Osteoblast (primary cell): ENCODE data around the gene ARF5. TPM values are rescaled to one million over a fixed set of nuclear protein-coding genes. Genes with fewer than 3 reads are reported as not detected.

ENCODE experiments used
- DNase-seq: peaks from one replicate; pipeline ENCODE4 v3.0.0; 2011; ENCODE audit warnings: low spot score, mixed read lengths; ENCODE audit not compliant: insufficient read length; ENCODE audit errors: missing footprints
- H2AFZ ChIP-seq: 2 replicates; pipeline ENCODE4 v1.6.0; 2011; ENCODE audit warnings: mild to moderate bottlenecking, low read length
- H3K27ac ChIP-seq: 2 replicates; pipeline ENCODE4 v1.5.1; 2011; ENCODE audit warnings: mild to moderate bottlenecking, low read depth, low read length, moderate library complexity
- H3K27me3 ChIP-seq: 2 replicates; pipeline ENCODE4 v1.6.0; 2012; ENCODE audit warnings: mild to moderate bottlenecking, control low read depth, inconsistent platforms, low read length, moderate library complexity; ENCODE audit not compliant: insufficient read depth
- H3K36me3 ChIP-seq: 2 replicates; pipeline ENCODE4 v1.5.1; 2011; ENCODE audit warnings: mild to moderate bottlenecking, low read length, control low read depth, moderate library complexity; ENCODE audit not compliant: insufficient read depth
- H3K4me1 ChIP-seq: 2 replicates; pipeline ENCODE4 v1.5.1; 2011; ENCODE audit warnings: mild to moderate bottlenecking, low read length, control low read depth, moderate library complexity; ENCODE audit not compliant: insufficient read depth
- H3K4me2 ChIP-seq: 2 replicates; pipeline ENCODE4 v1.6.0; 2011; ENCODE audit warnings: mild to moderate bottlenecking, low read length; ENCODE audit not compliant: insufficient read depth
- H3K4me3 ChIP-seq: fragments of 200-600 bp; sonication (generic); 3 replicates; pipeline ENCODE4 v1.5.1; 2012; ENCODE audit warnings: mild to moderate bottlenecking, low read length, inconsistent platforms; ENCODE audit not compliant: insufficient read depth
- H3K79me2 ChIP-seq: 2 replicates; pipeline ENCODE4 v1.6.0; 2012; ENCODE audit warnings: mild to moderate bottlenecking, low read length, control low read depth, inconsistent platforms; ENCODE audit not compliant: insufficient read depth
- H3K9me3 ChIP-seq: 2 replicates; pipeline ENCODE4 v1.5.1; 2011; ENCODE audit warnings: low read depth, low read length, control low read depth
- H4K20me1 ChIP-seq: 2 replicates; pipeline ENCODE4 v1.6.0; 2012; ENCODE audit warnings: mild to moderate bottlenecking, low read length, control low read depth; ENCODE audit not compliant: insufficient read depth
- total RNA-seq: library from RNA; depleted of rRNA; stranded (reverse); fragments of >200 nt; gene quantifications from 2 replicates; pipeline ENCODE4 v1.2.3, GENCODE V29; 2012
- TF ChIP-seq, protein P1 (sequence below): IDR thresholded peaks from 2 replicates; pipeline ENCODE4 v1.5.1; 2011; ENCODE audit warnings: mild to moderate bottlenecking, low read depth, low read length, moderate library complexity; ENCODE audit errors: extremely low read depth

The ARF5 gene
- total RNA-seq, 1 donor = 147 TPM

GRCh38 chr7:127587663-127588018 lies 570 bp upstream of the ARF5 start:
- peak overlapping the region; percentile 71 for H3K27ac ChIP-seq
- peaks cover 29% of the 10 kb centered on the region for H3K4me1 ChIP-seq
- H3K27me3 ChIP-seq = no peaks in the 10 kb centered on the region
- peaks cover 20% of the 10 kb centered on the region for H3K36me3 ChIP-seq
- H3K4me3 ChIP-seq = peak overlapping the region; percentile 91
- no peaks in the 10 kb centered on the region for H3K9me3 ChIP-seq
- H3K79me2 ChIP-seq = peaks cover 43% of the 10 kb centered on the region
- TF ChIP-seq, protein P1, sequence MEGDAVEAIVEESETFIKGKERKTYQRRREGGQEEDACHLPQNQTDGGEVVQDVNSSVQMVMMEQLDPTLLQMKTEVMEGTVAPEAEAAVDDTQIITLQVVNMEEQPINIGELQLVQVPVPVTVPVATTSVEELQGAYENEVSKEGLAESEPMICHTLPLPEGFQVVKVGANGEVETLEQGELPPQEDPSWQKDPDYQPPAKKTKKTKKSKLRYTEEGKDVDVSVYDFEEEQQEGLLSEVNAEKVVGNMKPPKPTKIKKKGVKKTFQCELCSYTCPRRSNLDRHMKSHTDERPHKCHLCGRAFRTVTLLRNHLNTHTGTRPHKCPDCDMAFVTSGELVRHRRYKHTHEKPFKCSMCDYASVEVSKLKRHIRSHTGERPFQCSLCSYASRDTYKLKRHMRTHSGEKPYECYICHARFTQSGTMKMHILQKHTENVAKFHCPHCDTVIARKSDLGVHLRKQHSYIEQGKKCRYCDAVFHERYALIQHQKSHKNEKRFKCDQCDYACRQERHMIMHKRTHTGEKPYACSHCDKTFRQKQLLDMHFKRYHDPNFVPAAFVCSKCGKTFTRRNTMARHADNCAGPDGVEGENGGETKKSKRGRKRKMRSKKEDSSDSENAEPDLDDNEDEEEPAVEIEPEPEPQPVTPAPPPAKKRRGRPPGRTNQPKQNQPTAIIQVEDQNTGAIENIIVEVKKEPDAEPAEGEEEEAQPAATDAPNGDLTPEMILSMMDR = no peak
- peaks cover 35% of the 10 kb centered on the region for H4K20me1 ChIP-seq
- peak overlapping the region; percentile 89 for H2AFZ ChIP-seq
- peak overlapping the region; percentile 87 for H3K4me2 ChIP-seq
- DNase-seq = no peak

- peaks cover 30% of the 10 kb centered on the region for H3K79me2 ChIP-seq
- peak overlapping the region; percentile 85 for H3K4me2 ChIP-seq
- peaks cover 22% of the 10 kb centered on the region for H4K20me1 ChIP-seq
- no peaks in the 10 kb centered on the region for H3K27me3 ChIP-seq
- H2AFZ ChIP-seq = peak overlapping the region; percentile 94
- DNase-seq = peak; percentile 90
- H3K4me1 ChIP-seq = peaks cover 21% of the 10 kb centered on the region
- H3K9me3 ChIP-seq = no peaks in the 10 kb centered on the region
- H3K36me3 ChIP-seq = peaks cover 20% of the 10 kb centered on the region
- H3K27ac ChIP-seq = peak overlapping the region; percentile 72
- TF ChIP-seq, protein P1 = peak; percentile 47
- peak overlapping the region; percentile 91 for H3K4me3 ChIP-seq
Observed at GRCh38 chr7:127588697-127589482, 679 bp downstream of the ARF5 start.

DNA sequence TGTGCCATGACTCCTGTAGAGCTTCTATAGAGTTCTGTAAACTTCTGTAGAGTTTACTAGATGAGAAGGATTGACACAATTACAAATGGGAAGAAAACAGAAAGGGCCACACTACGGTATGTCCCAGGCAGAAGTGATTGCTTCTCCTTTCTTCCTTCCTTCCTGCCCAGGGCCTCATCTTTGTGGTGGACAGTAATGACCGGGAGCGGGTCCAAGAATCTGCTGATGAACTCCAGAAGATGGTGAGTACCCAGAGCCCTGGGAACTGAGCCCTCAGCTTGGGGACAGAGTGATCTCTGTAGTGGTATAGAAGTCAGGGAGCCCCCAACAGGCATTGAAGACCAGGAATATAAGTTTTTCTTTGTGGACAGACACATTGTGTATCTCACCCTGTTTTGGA lies 1.7 kb downstream of the ARF5 start:
- Histone ChIP-seq H3K79me2 (peaks cover 20% of the 10 kb centered on the region), H2AFZ (no peak overlapping the region), H3K27ac (no peak overlapping the region), H3K27me3 (no peaks in the 10 kb centered on the region), H3K4me2 (peak overlapping the region; percentile 85), H4K20me1 (peaks cover 15% of the 10 kb centered on the region), H3K9me3 (no peaks in the 10 kb centered on the region), H3K4me3 (peak overlapping the region; percentile 91), H3K4me1 (peaks cover 12% of the 10 kb centered on the region), H3K36me3 (peaks cover 20% of the 10 kb centered on the region)
- TF ChIP-seq, protein P1 = no peak
- peak; percentile 83 for DNase-seq

DNA sequence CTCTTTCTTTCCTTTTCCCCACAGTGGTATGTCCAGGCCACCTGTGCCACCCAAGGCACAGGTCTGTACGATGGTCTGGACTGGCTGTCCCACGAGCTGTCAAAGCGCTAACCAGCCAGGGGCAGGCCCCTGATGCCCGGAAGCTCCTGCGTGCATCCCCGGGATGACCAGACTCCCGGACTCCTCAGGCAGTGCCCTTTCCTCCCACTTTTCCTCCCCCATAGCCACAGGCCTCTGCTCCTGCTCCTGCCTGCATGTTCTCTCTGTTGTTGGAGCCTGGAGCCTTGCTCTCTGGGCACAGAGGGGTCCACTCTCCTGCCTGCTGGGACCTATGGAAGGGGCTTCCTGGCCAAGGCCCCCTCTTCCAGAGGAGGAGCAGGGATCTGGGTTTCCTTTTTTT lies 3.0 kb downstream of the ARF5 start:
- Histone ChIP-seq H3K27ac (no peak overlapping the region), H3K9me3 (no peaks in the 10 kb centered on the region), H3K36me3 (peaks cover 20% of the 10 kb centered on the region), H3K4me1 (peaks cover 9% of the 10 kb centered on the region), H3K79me2 (peaks cover 17% of the 10 kb centered on the region), H3K27me3 (no peaks in the 10 kb centered on the region), H3K4me2 (no peak overlapping the region), H3K4me3 (no peak overlapping the region), H4K20me1 (peaks cover 15% of the 10 kb centered on the region), H2AFZ (no peak overlapping the region)
- DNase-seq = no peak
- TF ChIP-seq, protein P1 = no peak
